ENCODE data around the gene RASA2. TPM values are rescaled to one million over a fixed set of nuclear protein-coding genes. Genes with fewer than 3 reads are reported as not detected.

Gene RASA2
- total and polyA plus RNA-seq, 2 of the 4 experiments (the other 2 are of a cell fraction): 6.1 to 14.0 TPM

DNA sequence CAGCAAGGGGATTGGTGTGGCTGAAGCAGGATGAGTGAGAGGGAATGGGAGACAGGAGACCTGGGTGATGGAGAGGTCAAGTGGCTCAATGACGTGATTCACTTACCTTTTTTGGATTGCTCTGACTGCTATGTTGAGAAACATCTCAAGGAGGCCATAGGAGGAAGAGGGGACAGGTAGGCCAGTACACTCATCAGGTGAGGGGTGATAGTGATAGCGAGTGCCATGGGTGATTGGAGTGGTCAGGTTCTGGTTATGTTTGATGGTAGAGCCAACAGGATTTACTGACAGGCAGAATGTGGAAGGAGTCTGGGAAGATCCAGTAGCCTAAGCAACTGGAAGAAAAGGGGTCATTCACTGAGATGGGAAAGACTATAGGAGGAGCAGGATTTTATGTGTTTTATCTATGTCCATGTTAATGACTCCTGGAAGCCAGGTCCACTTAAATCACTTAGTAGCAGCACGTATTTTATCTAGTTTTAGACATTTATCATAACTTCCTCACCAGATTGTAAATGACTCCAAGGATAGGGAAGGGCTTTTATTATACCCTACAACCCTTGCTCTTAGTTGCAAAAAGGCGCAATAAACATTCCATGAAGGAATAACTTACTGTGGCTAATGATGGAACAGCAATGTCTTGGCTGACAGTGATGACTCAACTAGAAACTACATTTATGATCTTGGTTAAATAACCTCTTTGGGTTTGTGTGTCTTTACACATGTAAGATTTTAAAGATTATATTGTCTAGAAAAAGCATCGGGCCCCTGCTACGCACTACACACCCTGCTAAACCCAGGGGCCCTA lies 131.5 kb downstream of the RASA2 start:
- Histone ChIP-seq H2AFZ (replicated peaks; ENCODE audit: low read length, poor library complexity) (no peak overlapping the region), H3K36me3 (ENCODE audit: control insufficient read depth, insufficient read depth, low read length) (no peaks in the 10 kb centered on the region; the same call in 1 of the 2 replicates)
- in situ Hi-C loops (cut with MboI; ENCODE audit: low sequenced_read_pairs): no loop called here

More for the DNA sequence above, 131.5 kb downstream of the RASA2 start:
- DNase-seq (no peak), ATAC-seq (ENCODE audit: low read depth) (no peak)
- no peaks in the 10 kb centered on the region for H3K4me1 ChIP-seq (ENCODE audit: control insufficient read depth, insufficient read depth, low read length)
- H3K79me1 ChIP-seq (ENCODE audit: low read depth in 1 of 2, low read length in 2 of 2): no peaks in the 10 kb centered on the region
- no peak overlapping the region for H3K4me2 ChIP-seq (ENCODE audit: low read depth, low read length)
- H3K18ac ChIP-seq (ENCODE audit: low read depth, low read length): no peak overlapping the region
- H4K8ac ChIP-seq (ENCODE audit: low read depth in 2 of 2, low read length in 2 of 2): no peak overlapping the region
- no peak overlapping the region for H3K4me3 ChIP-seq (ENCODE audit: insufficient read depth, low read depth, low read length)
- no peak overlapping the region for H3K56ac ChIP-seq (ENCODE audit: extremely low read depth, insufficient read depth, low read length)
- WGBS, 2 experiments (ENCODE audit: extremely low coverage in 2 of 2, insufficient read length in 1 of 2): 92% methylated on average over 4 of the region's 6 CpGs; no CpG with 5 or more reads in 1 of the 2 experiments
- no peaks in the 10 kb centered on the region for H3K9me3 ChIP-seq (ENCODE audit: control insufficient read depth, insufficient read depth, low read length)
- BruUV-seq (replicated peaks): no TSS peak
- no peak overlapping the region for H2BK15ac ChIP-seq (ENCODE audit: low read depth, low read length)
- H3K23ac ChIP-seq (ENCODE audit: low read depth, low read length): no peak overlapping the region
- H4K5ac ChIP-seq (ENCODE audit: low read depth, low read length): no peak overlapping the region
- POLR2A ChIA-PET (ENCODE audit: unreplicated experiment): no interaction called here
- H4K91ac ChIP-seq (ENCODE audit: insufficient read depth, low read depth, low read length): no peak overlapping the region
- no peak overlapping the region for H3K4ac ChIP-seq (ENCODE audit: low read depth, low read length)
- CTCF ChIA-PET: no interaction called here
- H4K20me1 ChIP-seq (ENCODE audit: insufficient read depth, low read length): no peaks in the 10 kb centered on the region
- H3K9ac ChIP-seq (ENCODE audit: low read depth, low read length): no peak overlapping the region
- no peak overlapping the region for H3K27ac ChIP-seq (ENCODE audit: insufficient read depth, low read length)
- no peaks in the 10 kb centered on the region for H3K27me3 ChIP-seq (ENCODE audit: control insufficient read depth, insufficient read depth, low read length)
- no peak overlapping the region for H3K14ac ChIP-seq (replicated peaks; ENCODE audit: low read depth, low read length)
- TF ChIP-seq RFX5 (IDR thresholded peaks at IDR 0.05; ENCODE audit: low read depth, low read length) (no peak), MXI1 (IDR thresholded peaks at IDR 0.05; ENCODE audit: borderline replicate concordance, low read depth, low read length) (no peak), MAFK (IDR thresholded peaks at IDR 0.05; ENCODE audit: low read depth, low read length) (no peak), MAZ (IDR thresholded peaks at IDR 0.05; ENCODE audit: borderline replicate concordance, low read depth, low read length) (no peak), SMC3 (IDR thresholded peaks at IDR 0.05; ENCODE audit: low read depth, low read length) (no peak)
- TF ChIP-seq, protein P1, sequence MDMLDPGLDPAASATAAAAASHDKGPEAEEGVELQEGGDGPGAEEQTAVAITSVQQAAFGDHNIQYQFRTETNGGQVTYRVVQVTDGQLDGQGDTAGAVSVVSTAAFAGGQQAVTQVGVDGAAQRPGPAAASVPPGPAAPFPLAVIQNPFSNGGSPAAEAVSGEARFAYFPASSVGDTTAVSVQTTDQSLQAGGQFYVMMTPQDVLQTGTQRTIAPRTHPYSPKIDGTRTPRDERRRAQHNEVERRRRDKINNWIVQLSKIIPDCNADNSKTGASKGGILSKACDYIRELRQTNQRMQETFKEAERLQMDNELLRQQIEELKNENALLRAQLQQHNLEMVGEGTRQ (IDR thresholded peaks at IDR 0.05; ENCODE audit: low read depth, low read length): no peak
- dilution Hi-C loops (cut with HindIII; ENCODE audit: low sequenced_read_pairs, unreplicated experiment) (no loop called here), intact Hi-C loops (cut with micrococcal nuclease) (no loop called here)
- H3K9me1 ChIP-seq (ENCODE audit: insufficient read depth, low read length): no peaks in the 10 kb centered on the region; the same call in 1 of the 2 replicates
- H2AK9ac ChIP-seq (replicated peaks; ENCODE audit: low read depth, low read length, poor library complexity): no peak overlapping the region
- no peak overlapping the region for H2AK5ac ChIP-seq (ENCODE audit: low read depth, low read length)
- H2BK120ac ChIP-seq (ENCODE audit: low read depth, low read length): no peak overlapping the region
- no peak overlapping the region for H2BK5ac ChIP-seq (ENCODE audit: low read depth, low read length, poor library complexity, severe bottlenecking)
- no peak overlapping the region for H2BK20ac ChIP-seq (ENCODE audit: low read depth, low read length)
